CD4-positive, alpha-beta T cell treated with Interleukin-15 for 1 hour (primary cell): Measurements from ENCODE around the gene STAP2.
"Not testable (repeated sequence)": the region's sequence is repeated elsewhere in the genome, so short reads cannot be mapped to it uniquely, and the experiment has no call there.

Source experiments
- DNase-seq: peaks from one replicate; pipeline ENCODE4 v3.0.0-alpha.2; 2020

The STAP2 gene

DNA sequence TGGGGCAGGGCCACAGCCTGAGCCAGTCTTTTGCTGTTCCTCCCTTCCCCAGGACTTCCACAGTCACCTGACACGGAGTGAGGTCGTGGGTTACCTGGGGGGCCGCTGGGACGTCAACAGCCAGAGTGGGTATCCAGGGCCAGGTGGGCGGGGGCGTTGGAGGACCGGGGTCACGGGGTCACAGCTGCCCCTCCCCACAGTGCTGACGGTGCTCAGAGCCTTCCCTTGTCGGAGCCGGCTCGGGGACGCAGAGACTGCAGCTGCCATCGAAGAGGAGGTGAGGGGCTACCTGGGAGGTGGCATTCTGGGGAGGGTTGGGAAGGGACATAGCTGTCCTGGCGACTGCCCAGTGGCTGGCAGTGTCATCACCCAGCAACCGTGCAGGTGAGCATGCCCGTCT is 16.3 kb upstream of the STAP2 start:
- no peak for DNase-seq

DNA sequence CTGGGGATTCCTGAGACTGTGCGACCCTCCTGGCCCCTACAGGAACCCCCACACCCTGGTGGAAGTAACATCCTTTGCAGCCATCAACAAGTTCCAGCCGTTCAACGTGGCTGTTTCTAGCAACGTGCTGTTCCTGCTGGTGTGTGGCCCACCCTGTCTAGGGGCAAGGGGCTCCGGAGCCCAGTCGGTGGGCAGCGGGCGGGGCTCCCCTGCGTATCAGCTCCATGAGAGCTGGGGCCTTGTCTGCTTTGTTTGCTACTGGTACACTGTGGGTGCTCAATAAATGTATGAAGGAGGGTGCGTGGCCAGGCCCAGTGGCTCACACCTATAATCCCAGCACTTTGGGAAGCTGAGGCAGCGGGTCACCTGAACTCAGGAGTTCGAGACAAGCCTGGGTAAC is 15.7 kb upstream of the STAP2 start:
- DNase-seq: no peak

DNA sequence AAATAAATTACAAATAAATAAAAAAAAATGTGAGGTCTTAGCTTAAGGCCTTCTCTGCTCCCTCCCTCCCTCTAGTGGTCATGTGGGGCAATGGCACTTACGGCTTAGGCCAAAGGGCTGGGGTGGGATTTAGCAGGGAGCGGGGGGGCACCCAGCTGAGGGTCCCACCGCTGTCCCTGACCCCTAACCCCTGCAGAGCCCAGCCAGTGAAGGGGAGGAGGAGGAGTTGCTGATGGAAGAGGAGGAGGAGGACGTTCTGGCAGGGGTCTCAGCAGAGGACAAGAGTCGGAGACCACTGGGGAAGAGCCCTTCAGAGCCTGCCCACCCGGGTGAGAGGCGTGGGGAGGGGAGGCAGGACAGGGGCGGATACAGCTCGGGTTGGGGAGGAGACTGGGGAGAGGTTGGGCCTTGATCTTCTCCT is 14.1 kb upstream of the STAP2 start:
- peak; percentile 64 for DNase-seq

DNA sequence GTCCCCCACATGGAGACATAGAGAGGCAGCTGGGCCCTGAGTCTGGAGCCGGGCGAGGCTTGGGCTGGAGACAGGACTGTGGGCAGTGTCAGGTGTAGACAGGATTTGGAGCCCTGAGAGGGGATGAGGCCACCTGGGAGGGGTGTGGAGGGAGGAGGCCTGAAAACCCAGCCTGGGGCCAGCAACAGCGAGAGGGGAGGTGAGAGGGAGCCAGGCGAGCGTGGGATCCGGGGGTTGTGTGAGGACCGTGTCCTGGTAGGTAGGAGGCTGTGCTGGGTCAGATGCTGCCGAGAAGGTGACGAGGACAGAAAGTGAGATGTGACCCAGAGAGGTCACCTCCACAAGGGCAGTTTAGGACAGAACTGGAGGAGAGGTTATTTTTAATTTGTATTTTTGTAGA is 12.1 kb upstream of the STAP2 start:
- DNase-seq: no peak

DNA sequence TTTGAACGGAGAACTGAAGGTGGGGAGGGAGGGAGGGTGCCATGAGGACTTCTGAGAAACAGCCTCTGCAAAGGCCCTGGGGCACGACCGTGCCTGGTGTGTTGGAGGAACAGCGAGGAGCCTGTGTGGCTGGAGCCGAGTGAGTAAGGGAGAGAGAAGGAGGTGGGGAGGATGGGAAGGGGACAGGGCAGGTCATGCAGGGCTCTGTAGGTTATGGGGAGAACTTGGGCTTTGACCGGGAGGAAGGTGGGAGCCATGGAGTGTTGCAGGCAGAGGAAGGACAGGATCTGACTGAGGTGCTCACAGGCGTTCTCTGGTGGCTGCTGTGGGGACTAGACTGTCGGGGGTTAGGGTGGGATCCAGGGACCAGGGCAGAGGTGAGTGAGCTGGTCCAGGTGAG is 11.5 kb upstream of the STAP2 start:
- no peak for DNase-seq

DNA sequence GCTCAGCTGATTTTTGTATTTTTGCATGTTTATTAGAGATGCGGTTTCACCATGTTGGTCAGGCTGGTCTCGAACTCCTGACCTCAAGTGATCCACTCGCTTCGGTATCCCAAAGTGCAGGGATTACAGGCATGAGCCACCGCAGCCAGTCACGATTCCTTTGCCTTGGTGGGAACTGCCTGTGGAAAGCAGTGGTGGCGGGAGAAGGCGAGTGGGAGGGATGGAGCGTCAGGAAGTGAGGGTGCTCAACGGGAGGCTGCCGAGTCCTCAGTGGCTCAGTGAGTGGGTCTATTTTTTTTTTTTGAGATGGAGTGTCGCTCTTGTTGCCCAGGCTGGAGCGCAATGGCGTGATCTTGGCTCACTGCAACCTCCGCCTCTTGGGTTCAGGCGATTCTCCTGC is 10.6 kb upstream of the STAP2 start:
- not testable (repeated sequence) for DNase-seq

DNA sequence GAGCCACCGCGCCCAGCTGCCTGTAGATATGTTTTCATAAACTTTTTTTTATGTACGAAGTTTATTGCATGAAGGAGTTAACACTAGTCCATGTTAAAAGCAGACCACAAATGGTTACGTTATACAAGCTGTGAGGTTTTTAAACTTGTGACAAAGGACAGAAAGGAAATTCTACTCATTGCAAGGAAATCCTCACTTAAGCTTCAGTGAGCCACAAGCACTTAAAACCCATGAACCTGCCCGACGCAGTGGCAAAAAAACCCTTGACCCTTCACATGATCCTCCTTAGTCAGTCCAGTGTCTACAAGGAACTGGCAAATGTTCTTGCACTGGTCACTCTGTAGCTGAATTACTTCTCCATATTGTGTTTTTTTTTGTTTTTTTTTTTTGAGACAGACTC is 8.9 kb upstream of the STAP2 start:
- no peak for DNase-seq

DNA sequence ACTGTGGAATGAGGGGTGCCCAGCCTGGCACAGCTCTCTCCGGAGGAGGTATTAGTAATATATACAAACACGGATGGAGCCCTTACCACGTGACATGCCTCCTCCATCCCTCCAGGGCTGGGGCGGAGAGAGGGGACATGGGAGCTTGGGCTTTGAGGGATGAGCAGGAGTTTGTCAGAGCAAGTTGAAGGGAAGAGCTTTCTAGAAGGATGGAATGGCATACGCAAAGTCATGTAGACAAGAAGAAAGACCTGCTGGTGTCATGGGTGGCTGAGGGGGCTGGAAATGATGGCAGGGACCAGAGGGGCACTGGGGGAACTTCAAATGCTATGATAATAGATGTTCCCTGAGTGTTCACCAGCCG is 7.4 kb upstream of the STAP2 start:
- DNase-seq: no peak

DNA sequence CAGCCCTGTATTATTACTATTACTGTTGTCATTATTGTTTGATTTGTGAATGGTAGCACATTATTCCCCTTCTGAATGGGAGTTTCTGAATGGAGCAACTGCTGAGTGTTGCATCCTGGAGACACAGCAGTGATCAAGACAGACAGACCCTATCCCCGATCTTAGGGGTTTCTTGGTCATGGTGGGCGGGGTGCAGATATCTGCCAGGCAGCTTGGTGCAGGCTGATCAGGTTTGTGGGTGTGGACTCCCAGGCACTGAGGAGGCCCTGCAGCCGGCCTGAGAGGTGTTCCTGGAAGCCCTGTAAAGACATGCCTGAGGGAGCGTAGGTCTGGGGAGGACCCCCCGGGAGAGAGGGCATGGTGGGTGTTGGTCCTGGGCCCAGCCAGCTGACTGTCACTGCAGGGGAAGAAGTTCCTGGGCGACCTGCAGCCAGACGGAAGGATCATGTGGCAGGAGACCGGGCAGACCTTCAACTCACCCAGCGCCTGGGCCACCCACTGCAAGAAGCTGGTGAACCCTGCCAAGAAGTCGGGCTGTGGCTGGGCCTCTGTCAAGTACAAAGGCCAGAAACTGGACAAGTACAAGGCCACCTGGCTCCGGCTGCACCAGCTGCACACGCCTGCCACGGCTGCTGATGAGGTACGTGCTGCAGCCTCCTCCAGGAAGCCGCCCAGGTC is 6.9 kb upstream of the STAP2 start:
- DNase-seq: no peak

DNA sequence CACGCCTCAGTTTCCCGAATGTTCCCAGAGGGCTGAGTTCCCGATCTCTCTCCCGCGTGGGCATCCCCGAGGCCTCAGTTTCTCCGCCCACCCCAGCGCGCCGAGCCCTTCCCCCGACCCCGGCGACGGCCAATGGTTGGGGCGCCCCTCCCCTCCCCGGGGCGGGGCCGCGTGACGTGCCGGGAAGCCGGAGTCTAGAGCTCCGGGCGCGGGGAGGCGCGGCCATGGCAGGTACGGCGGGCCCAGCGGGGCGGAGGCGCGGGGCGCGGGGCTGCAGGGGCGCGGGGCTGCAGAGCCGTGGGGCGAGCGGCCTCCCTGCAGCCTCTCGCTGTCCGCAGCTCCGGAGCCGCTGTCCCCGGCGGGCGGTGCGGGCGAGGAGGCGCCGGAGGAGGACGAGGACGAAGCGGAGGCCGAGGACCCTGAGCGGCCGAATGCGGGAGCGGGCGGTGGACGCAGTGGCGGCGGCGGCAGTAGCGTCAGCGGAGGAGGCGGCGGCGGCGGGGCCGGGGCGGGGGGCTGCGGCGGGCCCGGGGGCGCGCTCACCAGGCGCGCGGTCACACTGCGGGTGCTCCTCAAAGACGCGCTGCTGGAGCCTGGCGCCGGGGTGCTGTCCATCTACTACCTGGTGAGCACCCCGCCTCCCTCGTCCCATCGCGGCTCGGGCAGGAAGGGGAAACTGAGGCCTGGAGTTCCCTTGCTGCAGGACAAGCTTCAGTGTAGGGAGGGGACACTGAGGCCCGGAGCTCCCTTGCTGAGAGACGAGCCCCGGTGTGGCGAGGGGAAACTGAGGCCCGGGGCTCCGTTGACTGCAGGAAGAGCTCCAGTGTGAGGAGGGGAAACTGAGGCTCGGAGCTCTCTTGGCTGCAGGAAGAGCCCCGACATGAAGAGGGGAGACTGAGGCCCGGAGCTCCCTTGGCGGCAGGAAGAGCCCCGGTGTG is 5.0 kb upstream of the STAP2 start, which contains the start of gene MPND:
TSS of gene MPND (plus strand) at position 193 of the 938 bp plus-strand sequence. CDS start at position 225, 32 bp downstream.
- peak; percentile 86 for DNase-seq

DNA sequence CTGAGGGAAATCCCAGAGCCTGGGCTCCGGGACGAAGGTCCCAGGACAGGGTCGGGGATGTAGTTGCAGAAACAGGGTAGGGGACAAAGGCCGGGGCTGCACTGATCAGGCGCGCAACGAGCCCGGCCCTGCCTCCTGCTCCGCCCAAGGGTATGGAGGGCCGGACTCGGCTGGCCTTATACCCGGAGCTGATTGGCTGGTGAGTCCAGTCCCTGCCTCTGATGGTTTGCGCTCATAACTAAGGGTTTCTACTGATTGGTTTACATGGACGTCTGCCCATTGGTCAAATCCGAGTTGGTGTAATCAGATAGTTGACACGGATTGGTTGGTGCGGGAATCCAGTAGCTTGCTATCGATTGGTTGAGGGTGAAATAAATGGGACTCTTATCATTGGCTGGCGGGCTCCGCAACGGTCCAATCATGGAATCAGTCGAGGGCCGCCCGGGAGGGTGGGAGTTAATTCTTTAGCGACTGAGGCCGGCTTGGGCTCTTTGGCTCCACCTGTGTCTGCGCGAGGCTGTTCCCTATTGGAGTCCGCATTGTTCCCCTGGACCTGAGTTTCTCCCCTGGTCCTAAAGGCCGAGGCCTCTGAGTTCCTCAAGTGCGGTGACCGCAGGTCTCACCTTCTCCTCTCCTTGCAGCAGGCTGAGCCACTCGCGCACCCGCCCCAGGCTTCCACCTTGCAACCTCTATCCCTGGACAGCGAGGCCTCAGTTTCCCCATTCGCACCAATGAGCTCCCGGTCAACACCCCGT is 4.2 kb upstream of the STAP2 start:
- DNase-seq: peak; percentile 98

DNA sequence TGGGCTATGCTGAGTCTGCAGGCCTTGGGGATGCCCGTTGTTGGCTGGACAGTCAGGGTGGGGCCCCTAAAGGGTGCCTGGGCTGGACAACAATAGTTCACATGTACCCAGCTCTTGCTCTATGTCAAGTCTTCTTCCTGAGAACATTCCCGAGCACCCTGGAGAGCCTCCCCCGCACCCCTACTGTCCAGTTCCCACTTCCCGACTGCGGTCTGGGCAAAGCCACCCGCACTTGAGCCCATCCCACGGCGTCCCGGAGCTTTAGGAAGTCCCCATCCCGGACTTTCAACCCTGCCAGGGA is 3.6 kb upstream of the STAP2 start:
- no peak for DNase-seq

DNA sequence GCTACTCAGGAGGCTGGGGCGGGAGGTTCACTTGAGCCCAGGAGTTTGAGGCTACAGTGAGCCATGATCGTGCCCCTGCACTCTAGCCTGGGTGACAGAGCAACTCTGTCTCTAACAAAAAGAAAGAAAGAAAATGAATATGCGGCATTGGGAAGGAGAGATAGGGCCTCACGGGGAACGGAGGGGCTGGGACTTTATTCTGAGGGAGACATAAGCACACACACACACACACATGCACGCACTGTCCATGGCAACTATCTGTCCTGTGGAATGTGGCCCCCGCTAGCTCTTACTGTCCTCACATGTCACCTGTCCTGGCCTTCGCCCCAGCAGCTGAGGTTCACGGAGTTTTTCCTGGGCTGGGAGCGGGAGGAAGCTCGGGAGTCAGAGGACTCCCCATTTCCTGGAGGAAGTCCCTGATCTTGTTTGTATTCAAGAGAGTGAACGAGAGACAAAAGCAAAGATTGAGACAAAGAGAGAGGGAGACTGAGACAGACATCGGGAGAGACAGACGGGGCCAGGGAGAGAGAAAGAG is 654 bp downstream of the STAP2 start:
- no peak for DNase-seq

DNA sequence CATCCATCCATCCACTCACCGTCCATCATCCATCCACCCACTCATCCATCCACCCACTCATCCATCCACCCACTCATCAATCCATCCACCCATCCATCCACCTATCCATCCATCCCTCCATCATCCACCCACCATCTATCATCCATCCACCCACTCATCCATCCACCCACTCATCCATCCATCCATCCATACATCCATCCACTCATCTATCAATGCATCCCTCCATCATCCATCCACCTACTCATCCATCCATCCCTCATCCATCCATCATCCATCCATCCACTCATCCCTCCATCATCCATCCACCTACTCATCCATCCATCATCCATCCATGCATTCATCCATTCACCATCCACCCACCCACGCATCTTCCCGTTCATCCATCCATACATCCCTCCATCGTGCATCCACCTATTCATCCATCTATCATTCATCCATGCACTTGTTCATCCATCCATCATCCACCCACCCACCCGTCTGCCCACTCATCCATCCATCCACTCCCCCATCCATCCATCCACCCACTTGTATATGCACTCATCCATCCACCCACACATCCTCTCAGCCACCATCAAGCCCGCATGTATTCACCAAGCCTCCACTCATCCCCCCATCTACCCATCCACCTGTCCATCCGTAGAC is 3.6 kb downstream of the STAP2 start:
- no peak for DNase-seq

DNA sequence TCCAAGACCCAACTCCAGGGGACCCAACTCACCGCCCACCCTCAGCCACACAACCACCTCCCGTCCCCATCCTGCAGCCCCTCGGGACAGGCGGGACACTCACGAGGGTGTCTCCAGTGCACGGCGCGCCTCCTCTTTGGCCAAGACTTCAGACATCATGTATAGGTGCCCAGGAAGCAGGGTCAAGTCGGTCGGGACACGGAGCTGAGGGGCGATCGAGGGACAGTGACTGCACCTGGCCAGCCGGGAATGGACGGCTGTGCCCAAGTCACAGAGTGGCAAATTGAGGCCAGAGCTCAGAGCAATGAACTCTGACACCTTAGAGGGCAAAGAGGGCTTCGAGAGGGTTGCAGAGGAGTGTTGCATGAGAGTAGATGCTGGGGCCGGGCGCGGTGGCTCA is 8.8 kb downstream of the STAP2 start:
- no peak for DNase-seq

DNA sequence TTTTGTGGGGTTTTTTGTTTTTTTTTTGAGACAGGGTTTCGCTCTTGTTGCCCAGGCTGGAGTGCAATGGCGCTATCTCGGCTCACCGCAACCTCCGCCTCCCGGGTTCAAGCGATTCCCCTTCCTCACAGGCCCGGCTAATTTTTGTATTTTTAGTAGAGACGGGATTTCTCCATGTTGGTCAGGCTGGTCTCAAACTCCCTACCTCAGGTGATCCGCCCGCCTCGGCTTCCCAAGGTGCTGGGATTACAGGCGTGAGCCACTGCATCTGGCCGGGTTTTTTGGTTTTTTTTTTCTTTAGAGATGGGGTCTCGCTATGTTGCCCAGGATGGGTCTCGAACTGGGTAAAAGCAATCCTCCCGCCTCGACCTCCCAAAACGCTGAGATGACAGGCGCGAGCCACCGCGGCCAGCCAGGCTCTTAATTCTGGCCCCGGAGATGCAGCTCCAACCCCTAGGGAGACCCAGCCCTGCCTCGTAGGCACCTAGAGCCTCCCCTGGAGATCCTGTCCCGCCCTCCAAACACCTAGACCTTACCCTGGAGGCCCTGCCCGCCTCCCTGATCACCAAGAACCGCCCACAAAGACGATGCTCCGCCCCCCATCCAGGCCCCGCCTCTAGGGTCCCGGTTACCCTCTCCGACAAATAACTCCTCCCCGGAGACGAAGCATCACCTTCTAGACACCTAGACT is 9.5 kb downstream of the STAP2 start:
- not testable (repeated sequence) for DNase-seq

DNA sequence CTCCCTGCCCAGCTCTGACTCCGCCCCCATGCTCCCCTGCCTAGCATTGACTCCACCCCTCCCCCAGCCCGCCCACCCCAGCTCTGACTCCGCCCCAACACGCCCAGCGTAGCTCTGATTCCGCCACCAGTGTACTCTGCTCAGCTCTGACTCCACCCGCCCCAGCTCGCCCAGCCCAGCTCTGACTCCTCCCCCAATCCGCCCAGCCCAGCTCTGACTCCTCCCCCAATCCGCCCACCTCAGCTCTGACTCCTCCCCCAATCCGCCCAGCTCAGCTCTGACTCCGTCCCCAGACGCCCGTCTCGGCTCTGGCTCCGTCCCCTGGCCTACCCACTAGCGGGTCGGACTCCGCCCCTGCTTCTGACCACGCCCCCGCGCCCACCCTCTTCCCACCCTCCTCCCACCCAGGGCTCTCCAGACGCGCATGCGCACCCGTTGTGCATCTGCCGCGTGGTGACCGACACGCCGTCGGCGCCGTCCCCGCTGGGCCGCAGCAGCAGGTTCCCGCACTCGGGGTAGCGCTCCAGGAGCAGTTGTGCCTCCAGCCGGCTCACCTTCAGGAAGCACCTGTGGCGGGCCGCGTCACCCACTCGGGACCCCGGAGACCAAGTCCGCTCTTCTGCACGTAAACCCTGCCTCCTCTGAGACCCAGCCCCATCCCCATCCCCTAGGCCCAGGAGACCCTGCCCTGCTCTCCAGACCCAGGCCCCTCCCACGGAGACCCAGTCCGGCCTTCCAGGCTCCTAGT is 10.2 kb downstream of the STAP2 start:
- peak; percentile 96 for DNase-seq

DNA sequence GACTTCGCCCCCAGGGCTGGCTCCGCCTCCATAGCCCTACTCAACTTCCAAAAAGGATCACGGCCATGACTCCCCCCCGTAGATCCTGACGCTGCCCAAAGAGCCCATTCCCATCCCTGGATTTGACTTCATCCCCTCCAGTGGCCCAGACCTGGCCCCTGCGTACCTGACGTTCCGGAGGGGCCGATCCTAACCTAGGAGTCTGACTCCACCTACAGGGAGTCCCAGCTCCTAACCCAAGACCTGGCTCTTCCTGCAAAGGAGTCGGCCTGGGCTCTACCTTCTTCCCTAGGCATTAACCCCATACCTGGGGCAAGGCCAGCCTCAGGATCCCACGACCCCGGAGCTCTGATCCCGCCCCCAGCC is 10.8 kb downstream of the STAP2 start:
- no peak for DNase-seq

DNA sequence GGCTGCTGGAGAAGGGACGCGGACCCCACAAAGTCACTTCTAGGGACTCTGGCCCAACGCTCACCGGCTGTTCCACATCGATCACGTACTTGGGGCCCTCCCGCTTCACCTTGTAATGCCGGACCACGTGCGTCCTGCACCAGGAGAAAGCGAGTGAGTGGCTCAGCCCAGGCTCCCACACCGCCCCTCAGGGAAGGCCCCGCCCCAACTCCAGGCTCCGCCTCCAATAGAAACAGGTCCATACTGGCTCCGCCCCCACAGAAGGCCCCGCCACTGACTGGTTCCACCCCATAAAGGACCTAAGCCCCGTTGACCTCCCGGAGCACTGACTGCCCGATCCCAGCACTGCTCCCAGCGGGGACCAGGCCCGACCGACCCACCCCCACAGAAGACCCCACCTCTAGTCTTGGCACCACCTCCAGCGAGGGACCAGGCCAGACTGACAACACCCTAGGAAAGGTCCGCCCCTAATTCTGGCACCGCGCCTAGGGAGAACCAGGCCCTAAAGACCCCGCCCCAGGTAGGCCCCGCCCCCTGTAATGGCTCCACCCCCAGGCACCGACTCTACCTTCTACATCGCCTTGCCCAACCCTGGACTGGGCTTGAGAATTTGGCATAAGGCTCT is 11.3 kb downstream of the STAP2 start:
- peak; percentile 76 for DNase-seq

DNA sequence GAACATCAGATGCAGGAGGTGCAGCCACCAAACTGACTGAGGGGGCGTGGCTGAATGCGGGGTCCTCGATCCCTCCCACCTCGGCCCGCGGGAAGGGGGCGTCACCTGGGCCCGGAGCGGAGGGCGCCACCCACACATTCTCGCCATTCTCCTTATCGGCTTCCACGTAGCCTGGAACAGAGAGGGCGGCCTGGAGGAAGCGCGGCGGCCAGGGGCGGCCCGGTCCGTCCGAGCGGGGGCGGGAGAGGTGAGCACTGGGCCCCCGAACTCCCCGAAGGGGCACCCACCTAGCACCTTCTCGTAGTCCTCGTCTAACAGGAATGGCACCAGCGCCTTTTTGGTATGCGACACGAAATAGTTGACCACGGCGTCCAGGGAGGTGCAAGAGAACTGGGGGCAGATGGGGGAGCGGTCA is 11.8 kb downstream of the STAP2 start:
- DNase-seq: peak; percentile 23

DNA sequence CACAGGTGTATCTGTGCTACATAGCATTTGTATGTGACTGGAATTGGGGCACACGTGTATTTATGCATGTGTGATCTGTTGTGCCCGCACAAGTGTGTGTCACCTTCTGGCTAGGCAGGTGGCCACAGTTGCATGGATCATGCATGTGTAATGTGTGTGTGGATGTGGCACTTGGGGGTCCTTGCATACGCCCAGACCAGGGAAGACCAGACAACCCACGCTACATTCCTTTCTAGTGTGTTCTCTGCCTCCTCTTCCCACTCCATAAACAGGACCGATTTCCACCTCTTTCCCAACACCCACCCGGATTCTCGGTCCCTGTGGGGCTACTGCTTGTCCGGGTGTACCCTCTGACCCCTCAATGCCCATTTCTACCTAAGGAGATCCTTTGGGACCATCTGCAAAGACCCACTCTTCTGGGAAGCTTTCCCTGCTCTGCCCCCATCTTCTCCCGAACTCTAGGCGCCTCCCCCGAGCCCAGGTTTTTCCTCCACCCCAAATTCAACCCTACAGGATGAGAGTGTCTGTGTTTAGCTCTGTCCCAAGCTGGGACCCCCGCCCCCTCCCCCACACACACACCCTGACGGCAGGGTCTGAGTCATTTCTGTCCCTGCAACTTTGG is 12.3 kb downstream of the STAP2 start:
- DNase-seq: no peak
